ENCODE data around the gene GP9.

Gene GP9

GRCh38 chr3:129060276-129061022 lies at the start of gene GP9:
Gene GP9, plus strand, starts transcription at chr3:129060779. Its CDS starts 961 bp downstream, at chr3:129061740.
- DNase-seq (ENCODE audit: low read depth in 2 of 2) = no peak

GRCh38 chr3:129013491-129013891 lies 47.1 kb upstream of the GP9 start:
- no peak for DNase-seq (ENCODE audit: low read depth in 2 of 2)

- DNase-seq (ENCODE audit: low read depth in 2 of 2) = no peak
These were observed 46.4 kb upstream of the GP9 start for GRCh38 chr3:129014148-129014547.

- DNase-seq (ENCODE audit: low read depth in 2 of 2) = no peak
These were observed 45.7 kb upstream of the GP9 start for GRCh38 chr3:129014793-129015345.

GRCh38 chr3:129015388-129016105 lies 45.0 kb upstream of the GP9 start:
- DNase-seq (ENCODE audit: low read depth in 2 of 2) = peak in 1 of 2 donors; percentile 15

- peak; percentile 26 to 35 for DNase-seq (ENCODE audit: low read depth in 2 of 2)
These were observed 44.2 kb upstream of the GP9 start for GRCh38 chr3:129016356-129016719.

GRCh38 chr3:129016720-129017483 lies 43.7 kb upstream of the GP9 start:
- DNase-seq (ENCODE audit: low read depth in 2 of 2) = no peak

- no peak for DNase-seq (ENCODE audit: low read depth in 2 of 2)
These were observed 43.1 kb upstream of the GP9 start for GRCh38 chr3:129017484-129017899.

- no peak for DNase-seq (ENCODE audit: low read depth in 2 of 2)
These were observed 42.3 kb upstream of the GP9 start for GRCh38 chr3:129018271-129018670.

GRCh38 chr3:129018751-129019150 lies 41.8 kb upstream of the GP9 start:
- no peak for DNase-seq (ENCODE audit: low read depth in 2 of 2)

- DNase-seq (ENCODE audit: low read depth in 2 of 2) = no peak
These were observed 41.3 kb upstream of the GP9 start for GRCh38 chr3:129019266-129019665.

GRCh38 chr3:129020691-129021090 lies 39.9 kb upstream of the GP9 start:
- no peak for DNase-seq (ENCODE audit: low read depth in 2 of 2)

GRCh38 chr3:129021140-129021551 lies 39.4 kb upstream of the GP9 start:
- no peak for DNase-seq (ENCODE audit: low read depth in 2 of 2)

GRCh38 chr3:129022114-129023007 lies 38.2 kb upstream of the GP9 start:
- no peak for DNase-seq (ENCODE audit: low read depth in 2 of 2)

- DNase-seq (ENCODE audit: low read depth in 2 of 2) = no peak
These were observed 37.6 kb upstream of the GP9 start for GRCh38 chr3:129023008-129023358.

- DNase-seq (ENCODE audit: low read depth in 2 of 2) = no peak
These were observed 36.7 kb upstream of the GP9 start for GRCh38 chr3:129023909-129024308.

GRCh38 chr3:129025108-129025507 lies 35.5 kb upstream of the GP9 start:
- no peak for DNase-seq (ENCODE audit: low read depth in 2 of 2)

GRCh38 chr3:129025691-129026435 lies 34.7 kb upstream of the GP9 start:
- no peak for DNase-seq (ENCODE audit: low read depth in 2 of 2)

- peak; percentile 78 to 81 for DNase-seq (ENCODE audit: low read depth in 2 of 2)
These were observed 33.6 kb upstream of the GP9 start for GRCh38 chr3:129026728-129027543.

- no peak for DNase-seq (ENCODE audit: low read depth in 2 of 2)
These were observed 33.1 kb upstream of the GP9 start for GRCh38 chr3:129027544-129027880.
